Sigmoid colon (tissue), 7 donors: ENCODE measurements around the gene APLP2. TPM values are rescaled to one million over a fixed set of nuclear protein-coding genes. Genes with fewer than 3 reads are reported as not detected.

Experiments used
- DNase-seq: peaks from one replicate; pipeline ENCODE4 v3.0.0-alpha.2; 2019
- H3K27ac ChIP-seq, 4 donors: fragments of 200-600 bp; sonication (generic); one replicate each; pipeline ENCODE4 v1.5.1; 2016 to 2019; ENCODE audit warnings: mild to moderate bottlenecking in 1 of 4
- H3K27me3 ChIP-seq, 3 donors: fragments of 200-600 bp; sonication (generic); one replicate each; pipeline ENCODE4 v1.5.1; 2019; ENCODE audit warnings: mild to moderate bottlenecking in 1 of 3
- H3K36me3 ChIP-seq, 4 donors: fragments of 200-600 bp; sonication (generic); one replicate each; pipeline ENCODE4 v1.5.1; 2016 to 2019
- H3K4me1 ChIP-seq, 4 donors: fragments of 200-600 bp; sonication (generic); one replicate each; pipeline ENCODE4 v1.5.1; 2017 to 2019
- H3K4me3 ChIP-seq, 4 donors: fragments of 200-600 bp; sonication (generic); one replicate each; pipeline ENCODE4 v1.5.1; 2017 to 2019; ENCODE audit warnings: mild to moderate bottlenecking in 2 of 4, moderate library complexity in 1 of 4
- H3K9me3 ChIP-seq, 4 donors: fragments of 200-600 bp in 3 of 4; sonication (generic) in 3 of 4; one replicate each; pipeline versions ENCODE4 v1.5.1 to v1.6.1; 2013 to 2019
- CTCF ChIP-seq, 4 experiments: fragments of 450-650 bp in 3 of 4; fragments of 200-600 bp in 1 of 4; IDR thresholded peaks; one replicate each; pipeline ENCODE4 v1.5.1; 2016 to 2019; ENCODE audit warnings: antibody characterized with exemption in 4 of 4, mild to moderate bottlenecking in 3 of 4, moderate library complexity in 2 of 4
- EP300 ChIP-seq, 4 donors: sonication (generic); formaldehyde crosslinking; IDR thresholded peaks; one replicate each; pipeline ENCODE4 v1.6.1; 2017; ENCODE audit warnings: antibody characterized with exemption in 4 of 4
- POLR2A ChIP-seq, 2 donors: fragments of 450-650 bp; IDR thresholded peaks; one replicate each; pipeline ENCODE4 v1.6.1; 2016; ENCODE audit warnings: antibody characterized with exemption in 2 of 2, mild to moderate bottlenecking in 2 of 2, moderate library complexity in 2 of 2
- POLR2AphosphoS5 ChIP-seq, 4 donors: sonication (generic); formaldehyde crosslinking; IDR thresholded peaks; one replicate each; pipeline ENCODE4 v1.6.1; 2017; ENCODE audit warnings: antibody characterized with exemption in 4 of 4
- WGBS, 2 donors: extraction: QIAGEN DNeasy Blood & Tissue Kit; methylation state at CpG; one replicate each; pipeline ENCODE4 v1.1.7; 2013; 5-methylcytosine and 5-hydroxymethylcytosine counted together
- intact Hi-C: fragments of 100-400 bp; cut with DNase I; formaldehyde crosslinking; loops from one replicate; pipeline ENCODE4 v1.15.1; 2023
- polyA plus RNA-seq, 3 donors: library from polyadenylated mRNA; stranded (reverse); fragments of 200-250 nt; gene quantifications; one replicate each; pipeline ENCODE4 v1.2.3, GENCODE V29; 2013
- total RNA-seq, 4 donors: library from RNA; depleted of rRNA; stranded (reverse); fragments of >200 nt; gene quantifications; one replicate each; pipeline ENCODE4 v1.1.0, GENCODE V29; 2016
- donor health status: healthy with polysubstance abuse.
- donor health status: Bipolar disorder and iron deficiency.
- donor health status: healthy.

The APLP2 gene
- total and polyA plus RNA-seq, 7 donors, result 39.0 to 276 (median 247) TPM

GRCh38 chr11:130071211-130071712, 1.6 kb downstream of the APLP2 start:
- Histone ChIP-seq H3K9me3 (no peaks in the 10 kb centered on the region), H3K27ac (peak overlapping the region; percentile 94 to 99 (median 97)), H3K27me3 (no peaks in the 10 kb centered on the region), H3K4me3 (peak overlapping the region; percentile 78 to 96 (median 86)), H3K4me1 (peaks cover 0 to 32% (median 19%) of the 10 kb centered on the region in 4 donors), H3K36me3 (no peaks in the 10 kb centered on the region)
- no peak for DNase-seq
- WGBS, 2 donors, result 17 to 43% methylated on average over 11 of the region's 11 CpGs
- intact Hi-C loops, result loop anchor here (2.0 to 10.0 kb wide), 3 partner anchors 62 to 334 kb away; no protein-coding TSS in a partner anchor
- TF ChIP-seq CTCF (IDR thresholded peaks at IDR 0.05), result no peak
- TF ChIP-seq POLR2AphosphoS5 (IDR thresholded peaks at IDR 0.05), result peak in 1 of 4 donors; percentile 26
- TF ChIP-seq EP300 (IDR thresholded peaks at IDR 0.05), result no peak

- H3K4me1 ChIP-seq, result peaks cover 0 to 35% (median 14%) of the 10 kb centered on the region in 4 donors
- H3K4me3 ChIP-seq, result no peak overlapping the region
- 94 to 98% methylated on average over 2 of the region's 2 CpGs for WGBS, 2 donors
- H3K36me3 ChIP-seq, result no peaks in the 10 kb centered on the region
- no peak overlapping the region for H3K27ac ChIP-seq
- no peak for DNase-seq
- no peaks in the 10 kb centered on the region for H3K9me3 ChIP-seq
- TF ChIP-seq CTCF (IDR thresholded peaks at IDR 0.05) (no peak), POLR2A (IDR thresholded peaks at IDR 0.05) (no peak), EP300 (IDR thresholded peaks at IDR 0.05) (no peak), POLR2AphosphoS5 (IDR thresholded peaks at IDR 0.05) (no peak)
- intact Hi-C loops, result loop anchor here (10.0 kb wide), 1 partner anchor 330 kb away; no protein-coding TSS in a partner anchor
- no peaks in the 10 kb centered on the region for H3K27me3 ChIP-seq
Observed at GRCh38 chr11:130074736-130075135, 5.0 kb downstream of the APLP2 start.

- no peak for DNase-seq
- TF ChIP-seq POLR2A (IDR thresholded peaks at IDR 0.05) (no peak), POLR2AphosphoS5 (IDR thresholded peaks at IDR 0.05) (no peak), EP300 (IDR thresholded peaks at IDR 0.05) (no peak), CTCF (IDR thresholded peaks at IDR 0.05) (no peak)
- intact Hi-C loops, result loop anchor here (10.0 kb wide), 1 partner anchor 328 kb away; no protein-coding TSS in a partner anchor
- 78 to 82% methylated on average over 4 of the region's 4 CpGs for WGBS, 2 donors
- H3K4me3 ChIP-seq, result no peak overlapping the region
- peaks cover 0 to 26% (median 8%) of the 10 kb centered on the region in 4 donors for H3K4me1 ChIP-seq
- no peak overlapping the region for H3K27ac ChIP-seq
- H3K9me3 ChIP-seq, result no peaks in the 10 kb centered on the region
- no peaks in the 10 kb centered on the region for H3K36me3 ChIP-seq
- H3K27me3 ChIP-seq, result no peaks in the 10 kb centered on the region
Observed at GRCh38 chr11:130076778-130077481, 7.2 kb downstream of the APLP2 start.

- H3K9me3 ChIP-seq, result no peaks in the 10 kb centered on the region
- DNase-seq, result no peak
- no peak overlapping the region for H3K4me3 ChIP-seq
- no peaks in the 10 kb centered on the region for H3K27me3 ChIP-seq
- peaks cover 0 to 19% (median 6%) of the 10 kb centered on the region in 4 donors for H3K4me1 ChIP-seq
- intact Hi-C loops, result loop anchor here (10.0 kb wide), 1 partner anchor 327 kb away; no protein-coding TSS in a partner anchor
- H3K27ac ChIP-seq, result no peak overlapping the region
- H3K36me3 ChIP-seq, result no peaks in the 10 kb centered on the region
- TF ChIP-seq CTCF (IDR thresholded peaks at IDR 0.05), result no peak
Observed at GRCh38 chr11:130077671-130078070, 8.0 kb downstream of the APLP2 start.
